ENCODE data around the gene ZSCAN32.

GRCh38 chr16:3389663-3390338 is 11.0 kb downstream of the ZSCAN32 start:
- TF ChIP-seq CTCF (IDR thresholded peaks at IDR 0.05), result no peak
- no peak for TF ChIP-seq POLR2A (IDR thresholded peaks at IDR 0.05)

All from lower leg skin (tissue), 3 donors.